ENCODE data around the gene NDRG2.

The NDRG2 gene

DNA sequence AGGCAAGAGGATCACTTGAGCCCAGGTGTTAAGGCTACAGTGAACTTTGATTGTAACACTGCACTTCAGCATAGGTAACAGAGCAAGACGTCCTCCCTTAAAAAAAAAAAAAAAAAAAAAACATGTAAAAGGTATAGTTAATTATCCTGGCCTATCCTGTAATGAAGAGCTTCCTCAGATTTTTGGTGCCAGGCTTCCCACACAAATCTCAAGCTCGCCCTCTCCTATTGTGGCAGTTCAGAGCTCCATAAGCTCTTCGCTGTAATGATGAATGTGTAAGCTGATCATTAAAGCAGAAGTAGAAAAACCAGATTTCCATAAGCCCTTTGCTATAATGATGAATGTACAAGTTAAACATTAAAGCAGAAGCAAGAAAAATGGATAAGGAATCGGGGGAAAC is 27.7 kb downstream of the NDRG2 start:
- H3K36me3 ChIP-seq (ENCODE audit: control insufficient read depth, insufficient read depth, low read length) = peaks cover 18% of the 10 kb centered on the region
- no peak for DNase-seq (ENCODE audit: extremely low read depth, insufficient read length)
- no peak for TF ChIP-seq CTCF (IDR thresholded peaks at IDR 0.05; ENCODE audit: insufficient read depth, low read length, poor library complexity, severe bottlenecking)
- no peak overlapping the region for H3K4me3 ChIP-seq (replicated peaks; ENCODE audit: low read depth, low read length)
- H3K27me3 ChIP-seq (replicated peaks; ENCODE audit: control insufficient read depth, insufficient read depth, low read length) = no peaks in the 10 kb centered on the region

DNA sequence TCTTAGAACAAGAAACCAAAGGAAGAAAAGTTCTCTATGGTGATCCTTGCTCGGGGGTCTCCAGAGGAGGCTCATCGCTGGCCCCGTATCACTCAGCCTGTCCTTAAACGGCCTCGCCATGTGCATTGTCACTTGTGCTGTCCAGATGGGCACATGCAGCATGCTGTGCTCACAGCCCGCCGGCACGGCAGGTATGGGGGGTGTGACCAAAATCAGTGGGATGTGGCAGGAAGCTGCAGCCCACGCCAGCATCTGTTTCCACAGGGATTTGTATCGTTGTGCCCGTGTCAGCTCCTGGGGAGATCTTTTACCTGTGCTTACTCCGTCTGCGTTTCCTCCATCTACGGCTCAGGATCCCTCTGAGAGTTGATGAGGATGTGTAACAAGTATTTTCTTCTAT is 28.3 kb downstream of the NDRG2 start:
- H3K36me3 ChIP-seq (ENCODE audit: control insufficient read depth, insufficient read depth, low read length) = peaks cover 20% of the 10 kb centered on the region
- no peak overlapping the region for H3K4me3 ChIP-seq (replicated peaks; ENCODE audit: low read depth, low read length)
- no peak for TF ChIP-seq CTCF (IDR thresholded peaks at IDR 0.05; ENCODE audit: insufficient read depth, low read length, poor library complexity, severe bottlenecking)
- H3K27me3 ChIP-seq (replicated peaks; ENCODE audit: control insufficient read depth, insufficient read depth, low read length) = no peaks in the 10 kb centered on the region
- DNase-seq (ENCODE audit: extremely low read depth, insufficient read length) = no peak

GRCh38 chr14:20989787-20990600 is 34.9 kb downstream of the NDRG2 start, which contains the start of gene METTL17:
METTL17 (plus strand) TSS chr14:20989980; CDS start chr14:20990003, 23 bp downstream.
- Histone ChIP-seq H3K27me3 (replicated peaks; ENCODE audit: control insufficient read depth, insufficient read depth, low read length) (no peaks in the 10 kb centered on the region), H3K36me3 (ENCODE audit: control insufficient read depth, insufficient read depth, low read length) (peaks cover 13% of the 10 kb centered on the region), H3K4me3 (replicated peaks; ENCODE audit: low read depth, low read length) (peak within 1 kb of the TSS; percentile 94)
- DNase-seq (ENCODE audit: extremely low read depth, insufficient read length) = peak; percentile 87
- peak; percentile 61 for TF ChIP-seq CTCF (IDR thresholded peaks at IDR 0.05; ENCODE audit: insufficient read depth, low read length, poor library complexity, severe bottlenecking)

- Histone ChIP-seq H3K4me3 (replicated peaks; ENCODE audit: low read depth, low read length) (peak overlapping the region; percentile 94), H3K36me3 (ENCODE audit: control insufficient read depth, insufficient read depth, low read length) (peaks cover 9% of the 10 kb centered on the region), H3K27me3 (replicated peaks; ENCODE audit: control insufficient read depth, insufficient read depth, low read length) (no peaks in the 10 kb centered on the region)
- DNase-seq (ENCODE audit: extremely low read depth, insufficient read length) = no peak
- TF ChIP-seq CTCF (IDR thresholded peaks at IDR 0.05; ENCODE audit: insufficient read depth, low read length, poor library complexity, severe bottlenecking) = no peak
Measured at GRCh38 chr14:20989471-20989786, 35.4 kb downstream of the NDRG2 start.

DNA sequence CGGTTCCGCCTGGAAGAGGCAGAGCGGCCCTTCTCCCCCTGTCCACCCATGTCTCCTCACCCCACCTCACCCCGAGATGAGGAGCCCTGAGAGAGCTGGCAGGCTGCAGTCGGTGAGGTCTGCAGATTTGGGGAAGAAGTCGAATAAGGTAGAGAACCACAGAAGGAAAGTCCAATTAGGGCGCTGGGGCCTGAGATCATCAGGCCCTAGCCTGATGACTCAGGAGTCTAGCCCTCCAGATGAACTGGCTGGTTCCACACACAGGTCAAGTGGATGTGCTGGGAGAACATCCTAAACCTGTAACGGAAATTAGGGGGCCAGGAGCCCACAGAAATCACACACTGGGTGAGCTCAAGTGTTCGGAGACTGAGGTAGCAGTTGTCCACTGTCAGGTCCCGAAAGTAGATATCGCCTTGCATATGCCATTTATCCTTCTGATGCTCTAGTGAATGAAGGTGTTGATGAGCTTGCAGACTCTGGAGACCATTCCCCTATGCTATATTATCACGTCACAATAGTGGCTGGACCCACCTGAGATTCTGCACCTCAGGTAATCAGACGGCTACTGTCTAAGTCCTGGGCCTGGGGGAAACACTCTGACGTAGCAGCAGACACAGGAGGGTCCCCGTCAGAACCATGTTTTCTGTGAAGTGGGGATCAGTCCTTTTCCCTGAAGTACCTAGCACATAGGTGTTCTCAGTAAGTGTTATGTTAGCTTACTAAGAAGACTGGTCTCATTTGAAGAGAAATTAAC is 36.0 kb downstream of the NDRG2 start:
- DNase-seq (ENCODE audit: extremely low read depth, insufficient read length) = no peak
- no peak for TF ChIP-seq CTCF (IDR thresholded peaks at IDR 0.05; ENCODE audit: insufficient read depth, low read length, poor library complexity, severe bottlenecking)
- peaks cover 4% of the 10 kb centered on the region for H3K36me3 ChIP-seq (ENCODE audit: control insufficient read depth, insufficient read depth, low read length)
- H3K4me3 ChIP-seq (replicated peaks; ENCODE audit: low read depth, low read length) = peak overlapping the region; percentile 94
- H3K27me3 ChIP-seq (replicated peaks; ENCODE audit: control insufficient read depth, insufficient read depth, low read length) = no peaks in the 10 kb centered on the region

All from GM06990 (cell line).